ENCODE measurements around the gene PEAK3.

Gene PEAK3

GRCh38 chr19:2315121-2315817 lies 33.3 kb upstream of the PEAK3 start:
- FAIRE-seq = no peak

- no peak for FAIRE-seq
Observed at GRCh38 chr19:2312820-2313501, 31.0 kb upstream of the PEAK3 start.

GRCh38 chr19:2311093-2311492 lies 29.1 kb upstream of the PEAK3 start:
- FAIRE-seq = no peak

DNA sequence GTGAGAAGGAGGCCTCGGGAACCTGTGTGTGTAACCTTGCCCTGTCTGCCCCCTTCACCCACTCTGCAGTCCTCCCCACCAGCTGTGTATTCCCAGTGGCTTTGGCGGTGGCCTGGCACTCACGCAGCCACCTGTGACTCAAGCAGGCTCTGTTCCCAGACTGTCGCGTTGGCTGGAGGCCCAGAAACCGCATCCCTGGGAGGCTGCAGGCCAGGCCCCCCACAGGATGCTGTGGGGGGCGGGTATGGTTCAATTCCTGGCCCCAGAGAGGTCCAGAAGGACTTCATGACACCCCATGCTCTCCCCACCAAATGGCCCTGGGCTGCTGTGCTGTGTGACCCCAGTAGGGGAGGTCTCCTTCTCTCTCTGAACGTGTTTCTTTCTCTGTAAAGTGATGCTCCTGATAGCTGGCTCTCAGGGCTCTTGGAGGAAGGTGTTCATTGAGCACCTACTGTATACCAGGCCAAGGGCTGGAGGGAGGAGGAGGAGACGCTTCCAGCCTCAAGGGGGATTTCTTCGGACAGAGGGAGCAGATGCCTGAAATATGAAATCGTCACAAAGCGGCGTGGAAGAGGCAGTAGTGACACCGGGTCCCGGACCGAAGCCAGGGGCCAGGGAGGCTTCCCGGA lies 27.9 kb upstream of the PEAK3 start:
- no peak for FAIRE-seq

- no peak for FAIRE-seq
Observed at GRCh38 chr19:2308114-2308556, 26.2 kb upstream of the PEAK3 start, which contains the start of gene LINGO3. Gene LINGO3, minus strand, starts transcription at chr19:2308154. Its CDS starts 16,378 bp downstream, at chr19:2291776.

GRCh38 chr19:2307518-2308012 lies 25.6 kb upstream of the PEAK3 start:
- no peak for FAIRE-seq

DNA sequence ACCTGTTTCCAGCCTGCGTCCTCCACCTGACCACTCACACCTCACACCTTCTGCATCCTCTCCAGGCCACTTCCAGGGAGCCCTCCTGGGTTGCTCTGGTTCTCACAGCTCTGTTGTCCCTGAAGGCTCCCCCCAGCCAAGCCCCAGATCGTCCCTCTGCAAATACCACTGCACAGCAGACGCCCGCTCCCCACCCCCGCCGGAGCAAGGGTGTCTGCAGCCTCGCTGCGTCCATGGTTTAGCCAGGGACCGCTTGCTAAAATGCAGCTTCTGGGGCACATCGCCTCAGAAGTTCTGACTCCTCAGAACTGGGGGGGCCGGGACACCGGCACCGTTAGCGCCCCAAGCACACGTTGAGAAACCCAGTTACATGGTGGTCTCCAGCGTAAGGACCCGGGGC lies 25.0 kb upstream of the PEAK3 start:
- FAIRE-seq = no peak

DNA sequence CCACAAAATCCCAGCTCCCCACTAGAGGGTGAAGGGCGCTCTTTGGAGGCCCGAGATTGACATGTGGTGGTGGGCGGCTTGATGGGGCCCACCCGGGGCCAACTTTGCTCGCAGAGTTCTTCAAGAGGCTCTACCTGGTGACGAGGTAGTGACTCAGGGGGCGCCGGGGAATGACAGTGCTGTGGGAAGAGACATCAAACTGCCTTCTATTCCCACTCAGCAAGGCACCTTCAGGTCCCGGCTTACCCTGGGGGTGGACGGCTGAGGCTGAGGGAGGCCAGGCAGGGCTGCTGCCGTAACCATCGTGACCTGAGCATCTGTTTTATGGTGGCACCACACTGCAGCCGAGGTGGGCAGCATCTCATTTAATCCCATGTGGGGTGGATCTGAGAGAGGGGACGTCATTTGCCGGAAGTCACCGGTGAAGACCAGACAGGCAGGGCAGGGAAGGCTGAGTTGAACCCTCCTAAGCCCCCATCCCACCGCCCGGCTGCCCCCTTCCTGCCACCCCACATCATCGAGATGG lies 24.4 kb upstream of the PEAK3 start:
- no peak for FAIRE-seq

DNA sequence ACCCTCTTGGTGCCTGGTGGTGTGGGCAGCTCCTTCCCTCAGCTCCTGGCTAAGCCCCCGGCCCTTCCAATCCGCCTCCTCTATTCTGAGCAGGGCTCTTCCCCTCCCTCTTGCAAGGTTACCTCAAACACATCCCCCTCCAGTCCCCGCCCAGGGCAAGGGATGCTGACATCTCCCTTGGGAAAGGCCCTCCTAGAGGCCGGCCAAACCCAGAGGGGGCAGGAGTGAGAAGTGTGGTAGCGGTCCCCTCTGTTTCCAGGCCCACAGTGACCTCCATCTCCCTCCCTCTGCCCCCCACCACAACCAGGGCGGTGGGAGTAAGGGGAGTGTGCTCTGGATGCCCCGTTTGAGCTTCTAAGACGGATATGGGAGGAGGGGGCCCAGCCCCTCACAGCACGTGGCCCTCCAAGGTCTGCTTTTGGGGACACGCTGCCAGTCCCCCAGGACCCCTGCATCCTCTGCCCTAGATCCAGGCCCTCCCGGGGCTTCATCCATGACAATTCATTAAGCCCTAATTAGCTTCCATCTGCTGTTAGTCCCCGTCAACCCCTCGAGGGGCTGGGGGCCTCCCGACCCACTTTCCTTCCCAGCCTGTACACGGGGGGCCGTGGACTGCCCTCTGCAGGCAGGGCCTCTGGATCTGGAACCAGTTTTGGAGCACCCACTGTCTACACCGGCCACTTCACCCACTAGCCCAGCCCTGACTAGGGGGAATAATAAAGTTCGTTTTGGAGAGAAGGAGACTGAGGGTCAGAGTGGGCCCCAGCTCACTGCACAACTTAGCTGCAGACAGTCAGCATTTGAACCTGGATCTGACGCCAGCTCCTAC lies 23.7 kb upstream of the PEAK3 start:
- FAIRE-seq = no peak

DNA sequence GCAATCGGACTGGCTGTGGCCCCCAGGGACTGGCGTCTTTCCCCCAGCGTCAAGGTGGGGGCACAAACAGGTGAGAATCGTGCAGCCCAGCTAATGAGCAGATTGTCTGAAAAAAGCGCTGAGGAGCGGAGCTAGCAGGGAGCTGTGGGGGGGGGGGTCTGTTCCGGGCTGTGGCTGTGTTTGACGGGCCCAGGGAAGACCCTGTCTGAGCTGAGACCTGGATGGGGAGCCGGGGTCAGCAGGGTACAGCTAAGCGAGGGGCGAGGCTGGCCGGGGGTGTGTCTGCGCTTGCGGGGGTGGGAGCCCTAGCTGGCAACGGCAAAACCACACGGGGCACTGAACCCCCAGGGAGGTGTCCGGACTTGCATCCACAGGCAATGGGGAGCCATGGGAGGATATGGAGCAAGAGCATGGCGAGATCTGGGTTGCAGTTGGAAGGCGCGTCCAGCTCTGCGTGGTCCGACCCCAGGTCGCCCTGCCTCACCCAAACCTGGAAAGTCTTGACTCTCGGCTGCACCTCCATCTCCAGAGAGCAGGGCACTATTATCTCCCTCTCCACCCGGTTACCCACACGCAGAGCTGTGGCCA lies 21.3 kb upstream of the PEAK3 start:
- FAIRE-seq = no peak

DNA sequence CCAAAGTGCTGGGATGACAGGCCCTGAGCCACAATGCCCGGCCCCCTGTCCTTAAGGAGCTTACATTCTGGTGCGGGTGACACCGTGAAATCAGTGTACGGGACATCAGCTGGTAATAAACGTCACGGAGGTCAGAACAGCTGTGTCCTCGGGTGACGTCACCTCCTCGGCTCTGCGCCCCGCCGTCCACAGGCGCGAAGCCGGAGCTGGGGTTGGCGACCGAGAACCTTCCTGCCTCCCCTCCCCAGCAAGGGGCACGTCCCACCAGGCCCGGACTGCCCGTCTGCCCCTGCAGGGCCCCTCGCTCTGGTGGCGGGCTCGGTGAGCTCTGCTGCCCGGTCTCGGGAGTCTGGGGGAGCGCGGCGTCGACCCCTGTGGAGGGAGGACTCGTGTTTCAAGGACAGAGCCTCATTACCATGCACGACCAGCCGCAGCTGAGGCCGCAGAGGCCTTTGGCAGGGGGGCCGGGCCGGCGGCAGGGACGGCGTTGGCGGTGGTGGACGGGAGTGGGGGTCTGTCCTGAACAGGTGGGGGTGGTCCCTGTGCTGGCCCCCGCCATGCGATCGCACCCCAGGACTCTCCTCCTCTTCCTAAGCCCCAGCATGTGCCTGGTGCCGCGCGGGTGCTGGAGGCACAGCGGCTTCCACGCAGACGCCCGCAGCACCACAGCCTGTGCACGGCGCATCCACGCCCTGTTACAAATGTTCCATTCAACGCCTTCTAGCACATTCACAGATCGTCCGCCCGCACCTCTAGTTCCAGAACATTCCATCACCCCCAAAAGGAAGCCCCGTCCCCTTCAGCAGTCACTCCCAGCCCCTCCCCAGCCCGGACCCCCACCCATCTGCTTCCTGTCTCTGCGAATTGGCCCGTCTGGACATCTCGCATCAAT lies 20.6 kb upstream of the PEAK3 start:
- FAIRE-seq = no peak

- no peak for FAIRE-seq
Observed at GRCh38 chr19:2300533-2300932, 18.6 kb upstream of the PEAK3 start.

GRCh38 chr19:2296141-2296540 lies 14.2 kb upstream of the PEAK3 start:
- FAIRE-seq = no peak

GRCh38 chr19:2294687-2295335 lies 12.8 kb upstream of the PEAK3 start:
- FAIRE-seq = no peak

GRCh38 chr19:2291185-2291751 lies 9.3 kb upstream of the PEAK3 start:
- no peak for FAIRE-seq

- FAIRE-seq = no peak
Observed at GRCh38 chr19:2290441-2291184, 8.6 kb upstream of the PEAK3 start.

- FAIRE-seq = no peak
Observed at GRCh38 chr19:2289714-2290435, 7.9 kb upstream of the PEAK3 start.

DNA sequence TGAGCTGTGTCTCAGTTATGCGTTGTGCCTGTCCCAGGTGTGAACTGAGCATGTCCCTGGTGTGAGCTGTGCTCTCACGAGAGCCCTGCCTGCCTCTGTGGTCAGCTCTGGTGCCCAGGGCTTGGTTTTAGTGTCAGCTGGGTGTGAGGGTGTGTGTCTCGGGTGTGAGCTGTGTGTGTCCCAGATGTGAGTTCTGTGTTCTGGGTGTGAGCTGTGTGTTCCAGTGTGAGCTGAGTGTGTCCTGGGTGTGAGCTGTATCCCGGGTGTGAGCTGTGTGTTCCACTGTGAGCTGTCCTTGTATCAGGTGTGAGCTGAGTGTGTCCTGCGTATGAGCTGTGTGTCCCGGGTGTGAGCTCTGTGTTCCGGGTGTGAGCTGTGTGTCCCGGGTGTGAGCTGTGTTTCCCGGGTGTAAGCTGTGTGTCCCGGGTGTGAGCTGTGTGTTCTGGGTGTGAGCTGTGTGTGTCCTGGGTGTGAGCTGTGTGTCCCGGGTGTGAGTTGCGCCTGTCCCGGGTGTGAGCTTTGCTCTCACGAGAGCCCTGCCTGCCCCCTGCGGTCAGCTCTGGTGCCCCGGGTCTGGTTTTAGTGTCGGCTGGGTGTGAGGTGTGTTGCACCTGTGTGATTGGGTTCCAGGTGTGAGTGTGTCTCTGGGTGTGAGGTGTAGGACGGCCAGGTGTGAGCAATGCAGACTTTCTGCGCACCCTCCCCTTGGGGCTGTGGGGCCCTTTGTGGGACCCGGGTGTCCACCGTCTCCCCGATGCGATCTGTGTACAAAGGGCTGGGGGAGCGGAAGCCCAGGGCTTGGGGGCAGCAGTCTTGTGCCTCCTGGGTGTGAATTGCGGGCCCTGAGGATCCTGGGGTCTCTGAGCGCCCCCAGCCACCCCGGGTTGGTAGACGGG lies 7.1 kb upstream of the PEAK3 start:
- FAIRE-seq = no peak
